GM19043 (cell line): ENCODE results near the gene THSD4.

ENCODE experiments used
- ATAC-seq: cut with Tn5 transposase; IDR thresholded peaks from one replicate; pipeline ENCODE4 v1.9.1; 2021; ENCODE audit warnings: low read depth; ENCODE audit not compliant: unreplicated experiment

The THSD4 gene

GRCh38 chr15:71114887-71115566 is at the start of gene THSD4:
Gene THSD4 (plus strand): TSS chr15:71115471.
- no peak for ATAC-seq

DNA sequence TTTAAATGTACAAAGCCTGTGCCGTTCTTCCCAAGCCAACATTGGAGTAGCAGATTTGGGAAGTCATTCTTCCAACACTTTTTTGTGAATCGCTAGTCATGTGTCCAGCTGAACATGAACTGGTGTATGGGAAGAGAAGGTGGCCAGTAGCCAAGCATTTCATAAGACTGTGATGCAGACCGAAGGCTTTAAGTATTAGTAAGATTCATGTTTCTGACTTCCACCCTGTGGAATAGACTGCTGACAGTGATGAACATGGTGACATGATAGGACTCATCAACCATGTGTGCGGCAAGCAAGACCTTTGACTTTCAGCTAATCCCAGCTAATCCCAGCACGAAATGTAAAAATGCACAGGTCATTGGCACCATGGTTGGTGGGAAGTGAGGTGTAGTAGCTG is 48.3 kb upstream of the THSD4 start:
- no peak for ATAC-seq

GRCh38 chr15:71069693-71070092 is 45.6 kb upstream of the THSD4 start:
- ATAC-seq: no peak

DNA sequence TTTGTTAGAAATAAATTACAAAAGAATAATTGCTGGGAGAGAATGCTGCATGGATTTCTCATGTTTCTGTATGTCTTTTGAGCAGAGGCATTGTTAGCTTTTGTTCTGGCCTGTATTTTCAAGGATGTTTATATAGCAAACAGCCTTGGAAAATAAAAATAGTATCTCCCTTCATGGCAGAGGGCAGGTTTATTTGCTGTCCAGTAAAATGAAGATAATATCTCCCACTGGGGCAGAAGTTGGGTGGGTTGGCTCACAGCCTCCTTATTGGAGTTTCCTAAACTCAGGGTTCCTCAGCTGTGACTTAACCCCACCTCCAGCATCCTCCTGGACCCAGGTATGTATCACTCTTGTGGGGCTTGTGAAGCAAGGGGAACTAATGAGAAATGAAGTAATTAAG is 43.7 kb upstream of the THSD4 start:
- no peak for ATAC-seq

DNA sequence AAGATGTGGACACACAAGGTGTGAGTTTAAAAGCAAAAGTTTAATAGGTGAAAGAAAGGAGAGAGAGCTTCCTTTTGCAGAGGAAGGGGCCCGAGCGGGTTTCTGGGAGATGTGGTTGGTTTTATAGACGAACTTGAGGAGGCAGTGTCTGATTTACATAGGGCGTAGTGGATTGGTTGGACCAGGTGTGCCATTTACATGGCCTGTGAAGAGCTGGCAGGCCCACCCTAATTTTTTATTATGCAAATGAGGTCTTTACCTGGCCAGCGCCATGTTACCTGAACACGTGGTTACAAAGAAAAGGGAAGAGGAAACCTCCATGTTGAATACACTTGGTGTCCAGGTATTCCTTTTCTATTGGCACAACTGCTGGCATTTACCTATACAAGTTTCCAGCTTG is 42.8 kb upstream of the THSD4 start:
- no peak for ATAC-seq

- ATAC-seq: no peak
These were observed 36.6 kb upstream of the THSD4 start for GRCh38 chr15:71078506-71079207.

GRCh38 chr15:71079208-71080044 is 35.8 kb upstream of the THSD4 start:
- no peak for ATAC-seq

DNA sequence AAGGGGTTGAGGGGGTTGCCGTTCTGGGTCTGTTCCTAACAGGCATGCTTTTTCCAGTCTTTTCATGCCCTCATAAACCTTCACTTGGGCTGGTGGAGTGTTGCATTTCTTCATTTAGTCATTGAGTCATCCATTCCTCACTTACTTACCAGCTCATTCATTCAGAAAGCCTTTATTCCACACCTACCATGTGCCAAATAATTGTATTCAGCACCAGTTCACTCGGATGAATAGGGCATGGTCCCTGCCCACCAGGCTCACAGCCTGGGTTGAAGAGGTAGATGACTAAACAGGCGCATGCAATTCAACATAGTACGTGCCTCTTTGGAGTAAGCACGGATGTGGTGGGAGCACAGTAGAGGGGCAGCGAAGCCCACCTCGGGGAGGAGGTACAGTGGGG is 35.1 kb upstream of the THSD4 start:
- no peak for ATAC-seq

GRCh38 chr15:71080705-71081104 is 34.6 kb upstream of the THSD4 start:
- ATAC-seq: no peak

- no peak for ATAC-seq
These were observed 32.5 kb upstream of the THSD4 start for GRCh38 chr15:71082803-71083202.

DNA sequence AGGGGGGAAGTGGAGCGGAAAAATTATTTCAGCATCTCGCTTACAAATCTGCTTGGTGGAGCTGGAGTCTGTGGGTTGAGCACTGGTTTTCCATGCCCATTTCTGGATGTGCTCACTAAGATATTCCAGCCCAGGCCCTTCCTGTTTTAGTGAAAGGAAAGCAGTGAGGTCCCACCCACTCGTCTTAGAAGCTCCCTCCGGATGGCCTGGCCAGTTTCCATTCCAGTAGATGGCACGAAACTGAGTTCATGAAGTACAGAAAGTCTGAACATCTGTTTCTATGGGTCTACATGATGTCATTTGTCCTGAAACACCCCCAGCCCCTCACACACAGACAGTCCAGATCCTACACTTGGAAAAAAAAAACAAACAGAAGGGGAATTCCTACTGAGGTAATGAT is 31.9 kb upstream of the THSD4 start:
- no peak for ATAC-seq

DNA sequence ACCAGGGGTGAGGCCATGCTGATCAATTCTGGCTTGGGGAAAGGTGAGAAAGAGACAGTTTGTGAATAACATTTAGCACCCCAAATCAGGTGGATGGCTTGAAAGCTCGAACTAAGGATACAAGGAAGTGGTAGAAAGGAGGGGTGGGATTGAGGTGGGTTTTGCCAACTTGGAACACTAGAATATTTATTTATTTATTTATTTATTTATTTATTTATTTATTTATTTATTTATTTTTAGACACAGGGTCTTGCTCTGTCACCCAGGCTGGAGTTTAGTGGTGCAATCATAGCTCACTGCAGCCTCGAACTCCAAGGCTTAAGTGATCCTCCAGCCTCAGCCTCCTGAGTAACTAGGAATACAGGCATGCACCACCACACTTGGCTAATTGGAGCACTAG is 31.0 kb upstream of the THSD4 start:
- no peak for ATAC-seq

GRCh38 chr15:71085809-71086208 is 29.5 kb upstream of the THSD4 start:
- no peak for ATAC-seq

- no peak for ATAC-seq
These were observed 27.1 kb upstream of the THSD4 start for GRCh38 chr15:71088155-71088554.

GRCh38 chr15:71088683-71089082 is 26.6 kb upstream of the THSD4 start:
- ATAC-seq: no peak

DNA sequence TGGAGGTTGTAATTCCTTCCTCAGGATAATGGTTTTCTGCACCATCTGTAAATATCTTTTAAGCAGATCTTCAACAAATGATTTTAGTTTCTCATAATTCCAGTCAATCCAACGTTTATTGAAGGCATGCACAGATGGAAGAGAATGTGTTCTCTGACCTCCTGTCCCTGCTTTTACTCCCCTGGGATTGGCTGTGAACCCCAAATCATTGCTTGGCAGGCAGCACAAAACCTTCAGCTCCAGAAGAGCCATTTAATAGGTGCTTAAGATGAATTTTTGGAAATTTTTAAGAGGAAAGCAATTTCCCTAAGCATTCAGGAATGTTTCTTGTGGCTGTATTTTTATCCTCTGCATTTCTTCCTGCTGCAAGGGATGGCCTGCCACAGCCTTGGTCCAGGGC is 25.5 kb upstream of the THSD4 start:
- ATAC-seq: no peak

GRCh38 chr15:71091601-71092000 is 23.7 kb upstream of the THSD4 start:
- no peak for ATAC-seq

GRCh38 chr15:71092056-71092600 is 23.1 kb upstream of the THSD4 start:
- ATAC-seq: no peak

GRCh38 chr15:71093054-71094024 is 21.9 kb upstream of the THSD4 start:
- no peak for ATAC-seq

DNA sequence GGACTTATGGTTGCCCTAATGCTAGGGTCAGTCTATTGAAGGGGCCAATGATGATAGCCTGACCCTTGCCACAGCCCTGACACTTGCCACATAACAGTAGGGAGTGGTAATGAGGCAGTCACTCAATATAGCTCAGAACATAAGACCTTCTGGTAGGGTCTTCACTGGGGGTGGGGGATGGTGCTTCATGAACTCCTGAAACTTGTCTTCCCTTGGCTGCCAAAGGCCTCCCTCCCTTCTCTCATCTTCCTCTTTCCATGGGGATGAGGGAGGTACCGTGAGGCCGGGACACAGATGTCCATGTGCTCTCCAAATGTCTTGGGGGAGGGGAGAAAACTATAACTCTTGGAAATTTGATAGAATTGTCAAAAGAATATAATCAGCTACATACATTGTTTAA is 21.1 kb upstream of the THSD4 start:
- ATAC-seq: no peak
